Psoas muscle (tissue), 8 donors: Measurements from ENCODE around the gene CLMP. TPM values are rescaled to one million over a fixed set of nuclear protein-coding genes. Genes with fewer than 3 reads are reported as not detected.

Experiments
- ATAC-seq, 4 donors: fragments of 200-7000 bp; cut with Tn5 transposase; one replicate each; pipeline ENCODE4 v1.9.1; 2020; ENCODE audit warnings: moderate library complexity in 3 of 4, mild to moderate bottlenecking in 2 of 4
- DNase-seq, 2 donors: peaks; one replicate each; pipeline ENCODE4 v3.0.0-alpha.2; 2020
- H3K27ac ChIP-seq: fragments of 200-600 bp; one replicate; pipeline ENCODE4 v1.8.0; 2022
- H3K27me3 ChIP-seq, 3 donors: fragments of 200-600 bp in 1 of 3; one replicate each; pipeline versions ENCODE4 v1.6.1 to v1.8.0; 2013 to 2022; ENCODE audit warnings: low read length in 2 of 3, mild to moderate bottlenecking in 2 of 3, moderate library complexity in 1 of 3; ENCODE audit not compliant: insufficient read depth in 3 of 3
- H3K36me3 ChIP-seq, 2 donors: fragments of 200-600 bp in 1 of 2; one replicate each; pipeline versions ENCODE4 v1.6.1 to v1.8.0; 2013 to 2022; ENCODE audit warnings: low read depth in 1 of 2, mild to moderate bottlenecking in 1 of 2, moderate library complexity in 1 of 2; ENCODE audit not compliant: insufficient read depth in 1 of 2
- H3K4me1 ChIP-seq: fragments of 200-600 bp; one replicate; pipeline ENCODE4 v1.8.0; 2022
- H3K4me3 ChIP-seq: fragments of 200-600 bp; one replicate; pipeline ENCODE4 v1.8.0; 2022; ENCODE audit warnings: mild to moderate bottlenecking
- H3K9me3 ChIP-seq: fragments of 200-600 bp; one replicate; pipeline ENCODE4 v1.8.0; 2022
- CTCF ChIP-seq: fragments of 200-600 bp; IDR thresholded peaks from one replicate; pipeline ENCODE4 v1.8.0; 2022; ENCODE audit warnings: antibody characterized with exemption
- whole genome bisulfite sequencing, 3 donors: extraction: QIAGEN DNeasy Blood & Tissue Kit; methylation state at CpG; one replicate each; pipeline versions ENCODE4 v1.1.6 to v1.1.7; 2013; 5-methylcytosine and 5-hydroxymethylcytosine counted together
- intact Hi-C, 2 donors: fragments of 100-400 bp; cut with DNase I; formaldehyde crosslinking; loops; one replicate each; pipeline versions ENCODE4 v1.11.0 to v1.14.2; 2022
- polyA plus RNA-seq, 3 donors: library from polyadenylated mRNA; stranded (reverse); fragments of 200-250 nt; gene quantifications; one replicate each; pipeline ENCODE4 v1.2.3, GENCODE V29; 2013
- total RNA-seq, 4 donors: library from RNA; stranded (reverse); fragmentation: NEBNext Ultra II Directional in 2 of 4; extraction: Animal tissue kit (Norgen Biotek cat#: 25700) in 2 of 4; gene quantifications; one replicate each; pipeline versions ENCODE4 v1.2.1 to v1.2.4, GENCODE V29; 2021 to 2023
- donor health status: healthy with polysubstance abuse.
- donor health status: DM: no; HTN: no; CAD: no; lungs with moderate emphysema.
- donor health status: Bipolar disorder and iron deficiency.
- donor health status: healthy.
- donor health status: DM: yes; HTN: yes; CAD: no.
- donor health status: DM: no; HTN: no; CAD: no.
- donor health status: DM: no; HTN: no; CAD: no.
- donor health status: DM: yes; HTN: yes; CAD: no.

The CLMP gene
- total and polyA plus RNA-seq, 7 donors = 0.83 to 4.2 (median 2.9) TPM

- no peak overlapping the region for H3K4me3 ChIP-seq
- H3K27me3 ChIP-seq = peaks cover 0 to 42% (median 6%) of the 10 kb centered on the region in 3 donors
- no peaks in the 10 kb centered on the region for H3K36me3 ChIP-seq
- ATAC-seq (no peak), DNase-seq (no peak)
- 61 to 69% (median 63%) methylated on average over 4 of the region's 4 CpGs for WGBS, 3 donors
- no peak for TF ChIP-seq CTCF
- no peaks in the 10 kb centered on the region for H3K4me1 ChIP-seq
- no peaks in the 10 kb centered on the region for H3K9me3 ChIP-seq
- intact Hi-C loops = no loop called here
- H3K27ac ChIP-seq = no peak overlapping the region
Measured at GRCh38 chr11:123203471-123203870, 8.4 kb upstream of the CLMP start.

DNA sequence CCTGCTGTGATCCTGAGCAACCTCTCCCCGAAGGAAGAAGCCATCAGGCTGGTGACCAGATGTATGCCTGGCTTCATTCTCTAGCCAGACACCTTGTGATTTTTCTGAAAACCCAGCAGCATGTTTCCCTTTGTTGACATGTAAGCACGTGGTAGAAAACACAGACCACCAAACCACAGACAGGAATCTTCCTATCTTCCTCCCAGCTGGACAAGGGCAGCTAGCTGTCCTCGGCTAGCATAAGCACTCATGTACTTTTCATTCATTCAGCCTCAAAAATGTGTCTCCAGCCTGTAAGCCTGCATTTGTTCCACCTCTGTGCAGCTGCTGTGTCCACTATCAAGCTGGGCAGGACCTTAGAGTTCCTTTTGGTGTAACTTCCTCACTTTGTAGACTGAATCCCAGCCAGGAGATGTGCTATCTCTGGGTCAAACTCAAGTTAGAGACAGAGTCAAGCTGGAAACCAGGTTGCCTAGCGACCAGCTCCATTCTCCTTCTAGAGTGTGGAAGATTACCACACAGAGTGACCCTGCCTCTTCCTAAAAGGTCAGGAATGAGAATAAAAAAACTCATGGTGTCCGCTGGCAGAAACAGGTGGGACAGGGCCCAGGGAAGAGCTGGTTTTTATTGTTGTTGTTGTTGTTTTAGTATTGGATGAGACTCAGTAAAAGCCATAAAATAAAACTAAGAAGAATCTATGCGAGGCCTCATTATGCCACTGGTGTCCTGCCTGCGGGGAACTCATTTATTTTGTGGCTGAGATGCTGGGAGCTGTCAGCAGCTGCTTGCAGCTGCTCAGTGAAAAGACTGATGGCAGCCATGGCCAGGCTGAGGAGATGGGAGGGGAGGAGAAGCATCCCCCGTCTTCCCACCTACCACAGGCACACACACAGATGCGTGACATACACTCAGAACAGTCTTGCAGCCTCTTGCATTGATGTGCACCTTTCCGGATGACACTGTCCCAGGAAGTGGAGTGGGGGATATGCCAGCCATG, 7.4 kb upstream of the CLMP start:
- TF ChIP-seq CTCF = no peak
- H3K4me1 ChIP-seq = no peaks in the 10 kb centered on the region
- 35 to 46% (median 37%) methylated on average over 10 of the region's 10 CpGs for WGBS, 3 donors
- peak in 1 of 2 donors; percentile 27 for DNase-seq
- no peaks in the 10 kb centered on the region for H3K36me3 ChIP-seq
- peak in 2 of 4 donors; percentile 52 to 63 for ATAC-seq
- intact Hi-C loops = no loop called here
- no peaks in the 10 kb centered on the region for H3K9me3 ChIP-seq
- no peak overlapping the region for H3K4me3 ChIP-seq
- peaks cover 0 to 50% (median 9%) of the 10 kb centered on the region in 3 donors for H3K27me3 ChIP-seq
- H3K27ac ChIP-seq = no peak overlapping the region

- ATAC-seq = no peak
- H3K27ac ChIP-seq = no peak overlapping the region
- H3K27me3 ChIP-seq = peaks cover 0 to 69% (median 20%) of the 10 kb centered on the region in 3 donors
Measured at GRCh38 chr11:123200264-123200663, 5.2 kb upstream of the CLMP start.

GRCh38 chr11:123197711-123198110, 2.7 kb upstream of the CLMP start:
- H3K4me3 ChIP-seq = no peak overlapping the region
- no peaks in the 10 kb centered on the region for H3K4me1 ChIP-seq
- no peak overlapping the region for H3K27ac ChIP-seq
- DNase-seq (no peak), ATAC-seq (no peak)
- no peaks in the 10 kb centered on the region for H3K9me3 ChIP-seq
- 78 to 84% (median 83%) methylated on average over 4 of the region's 4 CpGs for WGBS, 3 donors
- TF ChIP-seq CTCF = no peak
- no peaks in the 10 kb centered on the region for H3K36me3 ChIP-seq
- H3K27me3 ChIP-seq = peaks cover 0 to 76% (median 26%) of the 10 kb centered on the region in 3 donors
- intact Hi-C loops = no loop called here

More at GRCh38 chr11:123200264-123200663, 5.2 kb upstream of the CLMP start:
- no peak for TF ChIP-seq CTCF
- 66 to 73% (median 68%) methylated on average over 4 of the region's 4 CpGs for WGBS, 3 donors
- no peaks in the 10 kb centered on the region for H3K36me3 ChIP-seq
- intact Hi-C loops = no loop called here
- H3K4me3 ChIP-seq = no peak overlapping the region
- H3K4me1 ChIP-seq = no peaks in the 10 kb centered on the region
- H3K9me3 ChIP-seq = no peaks in the 10 kb centered on the region
- no peak for DNase-seq
